Keratinocyte (primary cell): Measurements from ENCODE around the gene ANKRD27. TPM values are rescaled to one million over a fixed set of nuclear protein-coding genes. Genes with fewer than 3 reads are reported as not detected.

ENCODE experiments used
- DNase-seq: peaks from one replicate; pipeline ENCODE4 v3.0.0-alpha.2; 2011; ENCODE audit warnings: low read depth, missing footprints, low spot score
- FAIRE-seq: peaks from 2 replicates; lab custom pipeline; 2011; peaks lifted over from hg19 to GRCh38; lab: Jason Lieb, UNC
- H2AFZ ChIP-seq: 2 replicates; pipeline ENCODE4 v1.6.0; 2012; ENCODE audit warnings: low read length, control low read depth, inconsistent platforms; ENCODE audit not compliant: control insufficient read depth
- H3K27ac ChIP-seq: 2 replicates; pipeline ENCODE4 v1.5.1; 2011; ENCODE audit warnings: low read length; ENCODE audit not compliant: control insufficient read depth, insufficient read depth
- H3K27me3 ChIP-seq: 3 replicates; pipeline ENCODE4 v1.6.0; 2011; ENCODE audit warnings: low read length; ENCODE audit not compliant: control insufficient read depth, insufficient read depth; ENCODE audit errors: extremely low read depth
- H3K36me3 ChIP-seq, 2 experiments: 2 replicates in 1 of 2; 3 replicates in 1 of 2; pipeline ENCODE4 v1.5.1; 2011; ENCODE audit warnings: low read length in 2 of 2, mild to moderate bottlenecking in 1 of 2; ENCODE audit not compliant: control insufficient read depth in 2 of 2, insufficient read depth in 2 of 2; ENCODE audit errors: extremely low read depth in 1 of 2
- H3K4me1 ChIP-seq: 3 replicates; pipeline ENCODE4 v1.5.1; 2011; ENCODE audit warnings: low read length; ENCODE audit not compliant: control insufficient read depth, insufficient read depth; ENCODE audit errors: extremely low read depth
- H3K4me2 ChIP-seq: 3 replicates; pipeline ENCODE4 v1.6.0; 2011; ENCODE audit warnings: low read depth, low read length; ENCODE audit not compliant: control insufficient read depth, insufficient read depth; ENCODE audit errors: extremely low read depth
- H3K4me3 ChIP-seq, 3 experiments: fragments of 200-600 bp in 1 of 3; sonication (generic) in 1 of 3; 2 replicates in 2 of 3; 3 replicates in 1 of 3; pipeline ENCODE4 v1.5.1; 2011 to 2016; ENCODE audit warnings: low read length in 3 of 3, mild to moderate bottlenecking in 3 of 3, control low read depth in 2 of 3, inconsistent platforms in 1 of 3, low read depth in 1 of 3, mixed read lengths in 1 of 3, mixed run types in 1 of 3, moderate library complexity in 1 of 3; ENCODE audit not compliant: control insufficient read depth in 2 of 3, insufficient read depth in 2 of 3; ENCODE audit errors: extremely low read depth in 1 of 3
- H3K79me2 ChIP-seq: 2 replicates; pipeline ENCODE4 v1.6.0; 2012; ENCODE audit warnings: low read length; ENCODE audit not compliant: control insufficient read depth, insufficient read depth
- H3K9ac ChIP-seq: 3 replicates; pipeline ENCODE4 v1.6.0; 2011; ENCODE audit warnings: low read length; ENCODE audit not compliant: control insufficient read depth, insufficient read depth; ENCODE audit errors: extremely low read depth
- H3K9me1 ChIP-seq: 3 replicates; pipeline ENCODE4 v1.6.0; 2011; ENCODE audit warnings: low read length; ENCODE audit not compliant: control insufficient read depth, insufficient read depth; ENCODE audit errors: extremely low read depth
- H3K9me3 ChIP-seq: 2 replicates; pipeline ENCODE4 v1.5.1; 2012; ENCODE audit warnings: low read depth, low read length; ENCODE audit not compliant: control insufficient read depth
- H4K20me1 ChIP-seq: 3 replicates; pipeline ENCODE4 v1.6.0; 2011; ENCODE audit warnings: low read length; ENCODE audit not compliant: control insufficient read depth, insufficient read depth; ENCODE audit errors: extremely low read depth
- EZH2 ChIP-seq: IDR thresholded peaks from one replicate; pipeline ENCODE4 v1.6.1; 2012; ENCODE audit warnings: inconsistent platforms, mild to moderate bottlenecking, low read length, moderate library complexity
- dilution Hi-C: fragments of 300-500 bp; cut with MboI; formaldehyde crosslinking; loops from one replicate; pipeline ENCODE4 v1.7.0; 2020; ENCODE audit warnings: low sequenced_read_pairs; ENCODE audit not compliant: extremely low pct_ligation_motif_present
- polyA plus RNA-seq, 5 experiments: library from polyadenylated mRNA; depleted of rRNA in 3 of 5; stranded (reverse) in 3 of 5; stranded (forward) in 1 of 5; unstranded in 1 of 5; fragments of >200 nt; gene quantifications; 1 replicate in 1 of 5; 2 replicates in 3 of 5; 3 replicates in 1 of 5; pipeline versions ENCODE4 v1.2.1 to v1.2.3, GENCODE V29; 2011 to 2012; ENCODE audit warnings: missing spikeins in 2 of 5, low read depth in 1 of 5, low replicate concordance in 1 of 5
- TF ChIP-seq, protein P1 (sequence below), 3 experiments: IDR thresholded peaks in 1 of 3; conservative IDR thresholded peaks in 1 of 3; optimal IDR thresholded peaks in 1 of 3; 2 replicates in 2 of 3; 3 replicates in 1 of 3; pipeline versions ENCODE3 to v1.5.1; 2011; ENCODE audit warnings: low read length in 3 of 3, mild to moderate bottlenecking in 3 of 3, moderate library complexity in 2 of 3, control low read depth in 1 of 3, inconsistent platforms in 1 of 3; ENCODE audit not compliant: insufficient read depth in 2 of 3; ENCODE audit errors: extremely low read depth in 1 of 3

ANKRD27 gene
- polyA plus RNA-seq, 1 donor (not counting 4 experiments of a cell fraction or from before 2014, with no cell fraction given), result 34.5 TPM

DNA sequence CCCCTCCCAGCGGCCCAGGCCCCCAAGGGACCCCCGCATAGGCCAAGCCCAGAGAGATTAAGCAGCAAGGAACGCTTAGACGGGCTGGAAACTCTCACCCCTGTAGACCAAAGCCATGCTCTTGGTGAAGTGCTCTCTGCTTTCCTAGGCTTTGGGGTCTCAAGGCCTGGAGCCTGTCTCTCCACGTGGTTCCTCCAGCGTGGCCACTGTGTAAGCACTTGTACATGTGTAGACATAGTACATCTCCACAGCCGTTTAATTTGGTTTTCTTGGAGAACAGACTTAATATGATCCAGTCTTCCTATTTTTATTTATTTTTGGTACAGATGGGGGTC is 17.7 kb upstream of the ANKRD27 start:
- H3K79me2 ChIP-seq, result peaks cover 57% of the 10 kb centered on the region
- H4K20me1 ChIP-seq, result no peaks in the 10 kb centered on the region
- no peaks in the 10 kb centered on the region for H3K9me3 ChIP-seq
- peak overlapping the region; percentile 87 for H3K9ac ChIP-seq
- TF ChIP-seq, protein P1, sequence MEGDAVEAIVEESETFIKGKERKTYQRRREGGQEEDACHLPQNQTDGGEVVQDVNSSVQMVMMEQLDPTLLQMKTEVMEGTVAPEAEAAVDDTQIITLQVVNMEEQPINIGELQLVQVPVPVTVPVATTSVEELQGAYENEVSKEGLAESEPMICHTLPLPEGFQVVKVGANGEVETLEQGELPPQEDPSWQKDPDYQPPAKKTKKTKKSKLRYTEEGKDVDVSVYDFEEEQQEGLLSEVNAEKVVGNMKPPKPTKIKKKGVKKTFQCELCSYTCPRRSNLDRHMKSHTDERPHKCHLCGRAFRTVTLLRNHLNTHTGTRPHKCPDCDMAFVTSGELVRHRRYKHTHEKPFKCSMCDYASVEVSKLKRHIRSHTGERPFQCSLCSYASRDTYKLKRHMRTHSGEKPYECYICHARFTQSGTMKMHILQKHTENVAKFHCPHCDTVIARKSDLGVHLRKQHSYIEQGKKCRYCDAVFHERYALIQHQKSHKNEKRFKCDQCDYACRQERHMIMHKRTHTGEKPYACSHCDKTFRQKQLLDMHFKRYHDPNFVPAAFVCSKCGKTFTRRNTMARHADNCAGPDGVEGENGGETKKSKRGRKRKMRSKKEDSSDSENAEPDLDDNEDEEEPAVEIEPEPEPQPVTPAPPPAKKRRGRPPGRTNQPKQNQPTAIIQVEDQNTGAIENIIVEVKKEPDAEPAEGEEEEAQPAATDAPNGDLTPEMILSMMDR (optimal IDR thresholded peaks at IDR 0.05 in 1 of 3, IDR thresholded peaks at IDR 0.05 in 1 of 3, conservative IDR thresholded peaks at IDR 0.05 in 1 of 3; ENCODE audit: extremely low read depth in 1 of 3, insufficient read depth in 2 of 3, low read length in 3 of 3), result no peak
- no peak for TF ChIP-seq EZH2
- FAIRE-seq, result no peak
- no peak for DNase-seq
- H3K4me3 ChIP-seq, result peak overlapping the region; percentile 51 to 90 (median 88)
- H2AFZ ChIP-seq, result peak overlapping the region; percentile 80
- H3K4me1 ChIP-seq, result peaks cover 25% of the 10 kb centered on the region
- peak overlapping the region; percentile 70 for H3K4me2 ChIP-seq
- dilution Hi-C loops, result no loop called here
- H3K36me3 ChIP-seq, result peaks cover 4% of the 10 kb centered on the region in 2 experiments
- no peaks in the 10 kb centered on the region for H3K9me1 ChIP-seq
- no peaks in the 10 kb centered on the region for H3K27me3 ChIP-seq
- peak overlapping the region; percentile 78 for H3K27ac ChIP-seq

DNA sequence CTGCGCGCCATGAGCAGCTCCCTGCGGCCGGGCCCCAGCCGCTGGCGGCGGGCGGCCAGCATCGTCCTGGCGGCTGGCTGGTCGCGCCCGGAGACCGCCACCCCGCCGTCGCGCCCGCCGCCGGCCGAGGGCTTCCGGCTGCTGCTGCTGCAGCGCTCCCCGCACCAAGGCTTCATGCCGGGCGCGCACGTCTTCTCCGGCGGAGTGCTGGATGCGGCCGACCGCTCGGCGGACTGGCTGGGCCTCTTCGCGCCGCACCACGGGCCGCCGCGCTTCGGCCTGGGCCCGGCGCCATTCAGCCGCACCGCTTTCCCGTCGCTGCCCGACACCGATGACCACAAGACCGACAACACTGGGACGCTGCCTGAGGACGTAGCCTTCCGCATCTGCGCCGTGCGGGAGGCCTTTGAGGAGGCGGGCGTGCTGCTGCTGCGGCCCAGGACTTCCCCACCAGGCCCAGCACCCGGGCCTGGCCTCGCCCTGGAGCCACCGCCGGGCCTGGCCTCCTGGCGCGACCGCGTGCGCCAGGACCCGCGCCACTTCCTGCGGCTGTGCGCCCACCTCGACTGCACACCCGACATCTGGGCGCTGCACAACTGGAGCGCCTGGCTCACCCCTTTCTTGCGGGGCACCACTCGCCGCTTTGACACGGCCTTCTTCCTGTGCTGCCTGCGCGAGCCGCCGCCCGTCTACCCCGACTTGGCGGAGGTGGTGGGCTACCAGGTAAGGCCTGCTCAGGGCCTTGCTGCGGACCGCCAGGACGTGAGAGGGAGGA is 17.2 kb upstream of the ANKRD27 start:
- Histone ChIP-seq H3K36me3 (peaks cover 4% of the 10 kb centered on the region in 2 experiments), H4K20me1 (no peaks in the 10 kb centered on the region), H3K9me1 (no peaks in the 10 kb centered on the region), H3K9me3 (no peaks in the 10 kb centered on the region), H3K27me3 (no peaks in the 10 kb centered on the region), H3K4me1 (peaks cover 25% of the 10 kb centered on the region), H2AFZ (peak overlapping the region; percentile 80), H3K27ac (peak overlapping the region; percentile 78), H3K4me3 (peak overlapping the region; percentile 51 to 90 (median 88)), H3K79me2 (peaks cover 52% of the 10 kb centered on the region), H3K9ac (peak overlapping the region; percentile 87), H3K4me2 (peak overlapping the region; percentile 70)
- dilution Hi-C loops, result no loop called here
- no peak for DNase-seq
- no peak for FAIRE-seq
- TF ChIP-seq EZH2, result no peak
- TF ChIP-seq, protein P1 (optimal IDR thresholded peaks at IDR 0.05 in 1 of 3, IDR thresholded peaks at IDR 0.05 in 1 of 3, conservative IDR thresholded peaks at IDR 0.05 in 1 of 3; ENCODE audit: extremely low read depth in 1 of 3, insufficient read depth in 2 of 3, low read length in 3 of 3), result no peak
